Hepatocyte (in vitro differentiated cells): ENCODE data around the gene MSL3B.

ENCODE experiments used
- DNase-seq: peaks from one replicate; pipeline ENCODE4 v3.0.0-alpha.2; 2016; ENCODE audit warnings: low spot score
- H2AFZ ChIP-seq: fragments of 200-600 bp; sonication (generic); 2 replicates; pipeline ENCODE4 v1.6.0; 2016; ENCODE audit warnings: antibody characterized with exemption, mild to moderate bottlenecking
- H3K27ac ChIP-seq: fragments of 200-600 bp; sonication (generic); 2 replicates; pipeline ENCODE4 v1.5.1; 2016; ENCODE audit warnings: mild to moderate bottlenecking
- H3K27me3 ChIP-seq: fragments of 200-600 bp; sonication (generic); 2 replicates; pipeline ENCODE4 v1.6.1; 2016
- H3K36me3 ChIP-seq: fragments of 200-600 bp; sonication (generic); replicated peaks from 2 replicates; pipeline ENCODE4 v1.5.1; 2016; ENCODE audit warnings: low read depth; ENCODE audit not compliant: insufficient read depth
- H3K4me1 ChIP-seq: fragments of 200-600 bp; sonication (generic); 2 replicates; pipeline ENCODE4 v1.5.1; 2016; ENCODE audit warnings: mild to moderate bottlenecking, moderate library complexity; ENCODE audit not compliant: insufficient read depth
- H3K4me2 ChIP-seq: fragments of 200-600 bp; sonication (generic); 2 replicates; pipeline ENCODE4 v1.6.0; 2016
- H3K4me3 ChIP-seq: fragments of 200-600 bp; sonication (generic); 2 replicates; pipeline ENCODE4 v1.5.1; 2016; ENCODE audit warnings: mild to moderate bottlenecking
- H3K79me2 ChIP-seq: fragments of 200-600 bp; sonication (generic); 2 replicates; pipeline ENCODE4 v1.6.0; 2017; ENCODE audit warnings: mild to moderate bottlenecking
- H3K9me2 ChIP-seq: fragments of 200-600 bp; sonication (generic); replicated peaks from 2 replicates; pipeline ENCODE4 v1.6.0; 2017; ENCODE audit warnings: mild to moderate bottlenecking; ENCODE audit not compliant: insufficient read depth
- H3K9me3 ChIP-seq: fragments of 200-600 bp; sonication (generic); 2 replicates; pipeline ENCODE4 v1.5.1; 2016; ENCODE audit warnings: low read depth, mild to moderate bottlenecking
- H4K20me1 ChIP-seq: fragments of 200-600 bp; sonication (generic); 2 replicates; pipeline ENCODE4 v1.6.0; 2016; ENCODE audit warnings: mild to moderate bottlenecking; ENCODE audit not compliant: insufficient read depth, poor library complexity, severe bottlenecking
- EZH2 ChIP-seq: fragments of 200-600 bp; sonication (generic); IDR thresholded peaks from 2 replicates; pipeline ENCODE4 v1.6.1; 2016; ENCODE audit warnings: antibody characterized with exemption, mild to moderate bottlenecking, borderline replicate concordance
- EZH2phosphoT487 ChIP-seq: fragments of 200-600 bp; sonication (generic); IDR thresholded peaks from one replicate; pipeline ENCODE4 v1.6.1; 2018; ENCODE audit warnings: antibody characterized with exemption, mild to moderate bottlenecking, low read depth, moderate library complexity; ENCODE audit not compliant: unreplicated experiment, severe bottlenecking
- WGBS: methylation state at CpG from one replicate; pipeline ENCODE4 v1.1.6; 2016; ENCODE audit warnings: low lambda C conversion rate; ENCODE audit errors: missing lambda C conversion rate; 5-methylcytosine and 5-hydroxymethylcytosine counted together
- TF ChIP-seq, protein P1 (sequence below): fragments of 200-600 bp; sonication (generic); IDR thresholded peaks from 2 replicates; pipeline ENCODE4 v1.5.1; 2016; ENCODE audit warnings: antibody characterized with exemption, mild to moderate bottlenecking; ENCODE audit not compliant: poor library complexity

MSL3B gene

DNA sequence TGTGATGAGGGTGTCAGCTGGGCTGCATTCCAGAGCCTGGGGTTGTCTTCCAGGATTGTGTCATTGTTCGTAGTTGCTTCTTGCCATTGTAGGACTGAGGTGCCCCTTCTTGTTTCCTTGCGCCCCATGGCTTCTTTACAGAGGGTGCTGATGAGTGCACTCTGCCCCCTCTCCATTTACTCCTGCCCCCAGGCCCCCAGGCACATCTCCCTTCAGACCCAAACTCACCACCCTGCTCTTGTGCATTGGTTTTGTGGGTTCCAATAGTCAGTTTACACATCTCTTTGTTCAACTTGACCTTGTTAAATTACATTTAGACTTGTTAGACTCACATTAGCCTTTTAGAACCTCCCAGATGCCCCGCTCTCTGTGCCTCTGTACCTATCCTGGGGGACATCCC is 47.0 kb downstream of the MSL3B start:
- Histone ChIP-seq H3K27ac (no peak overlapping the region), H3K9me3 (no peaks in the 10 kb centered on the region), H3K36me3 (no peaks in the 10 kb centered on the region), H3K9me2 (no peaks in the 10 kb centered on the region), H3K4me2 (no peak overlapping the region), H3K4me3 (no peak overlapping the region), H3K4me1 (peaks cover 10% of the 10 kb centered on the region), H3K79me2 (no peaks in the 10 kb centered on the region), H3K27me3 (no peaks in the 10 kb centered on the region), H4K20me1 (no peaks in the 10 kb centered on the region), H2AFZ (no peak overlapping the region)
- no peak for DNase-seq
- 85% methylated on average over 3 of the region's 3 CpGs for WGBS
- TF ChIP-seq EZH2phosphoT487 (no peak), EZH2 (no peak)
- TF ChIP-seq, protein P1, sequence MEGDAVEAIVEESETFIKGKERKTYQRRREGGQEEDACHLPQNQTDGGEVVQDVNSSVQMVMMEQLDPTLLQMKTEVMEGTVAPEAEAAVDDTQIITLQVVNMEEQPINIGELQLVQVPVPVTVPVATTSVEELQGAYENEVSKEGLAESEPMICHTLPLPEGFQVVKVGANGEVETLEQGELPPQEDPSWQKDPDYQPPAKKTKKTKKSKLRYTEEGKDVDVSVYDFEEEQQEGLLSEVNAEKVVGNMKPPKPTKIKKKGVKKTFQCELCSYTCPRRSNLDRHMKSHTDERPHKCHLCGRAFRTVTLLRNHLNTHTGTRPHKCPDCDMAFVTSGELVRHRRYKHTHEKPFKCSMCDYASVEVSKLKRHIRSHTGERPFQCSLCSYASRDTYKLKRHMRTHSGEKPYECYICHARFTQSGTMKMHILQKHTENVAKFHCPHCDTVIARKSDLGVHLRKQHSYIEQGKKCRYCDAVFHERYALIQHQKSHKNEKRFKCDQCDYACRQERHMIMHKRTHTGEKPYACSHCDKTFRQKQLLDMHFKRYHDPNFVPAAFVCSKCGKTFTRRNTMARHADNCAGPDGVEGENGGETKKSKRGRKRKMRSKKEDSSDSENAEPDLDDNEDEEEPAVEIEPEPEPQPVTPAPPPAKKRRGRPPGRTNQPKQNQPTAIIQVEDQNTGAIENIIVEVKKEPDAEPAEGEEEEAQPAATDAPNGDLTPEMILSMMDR = no peak

DNA sequence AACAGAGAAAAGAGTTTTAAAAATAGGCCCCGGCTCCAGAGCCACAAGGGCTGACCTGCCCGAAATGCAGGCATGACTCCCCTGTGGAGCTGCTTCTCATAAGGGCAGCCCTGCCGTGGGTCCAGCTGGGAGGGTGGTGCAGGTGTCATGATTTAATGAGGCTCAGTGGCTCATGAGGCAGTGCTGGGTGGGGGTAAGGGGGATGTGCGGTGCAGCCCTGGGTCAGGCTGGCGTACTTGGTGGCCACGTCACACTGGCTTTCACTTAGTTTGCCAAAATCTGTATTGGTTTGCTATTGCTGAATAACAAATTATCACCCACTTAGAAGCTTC is 47.4 kb downstream of the MSL3B start:
- peaks cover 10% of the 10 kb centered on the region for H3K4me1 ChIP-seq
- H3K4me3 ChIP-seq = no peak overlapping the region
- H3K4me2 ChIP-seq = no peak overlapping the region
- no peak overlapping the region for H2AFZ ChIP-seq
- TF ChIP-seq, protein P1 = no peak
- TF ChIP-seq EZH2 (no peak), EZH2phosphoT487 (no peak)
- no peaks in the 10 kb centered on the region for H4K20me1 ChIP-seq
- H3K9me3 ChIP-seq = no peaks in the 10 kb centered on the region
- no peaks in the 10 kb centered on the region for H3K27me3 ChIP-seq
- DNase-seq = no peak
- H3K79me2 ChIP-seq = no peaks in the 10 kb centered on the region
- no peaks in the 10 kb centered on the region for H3K9me2 ChIP-seq
- no peaks in the 10 kb centered on the region for H3K36me3 ChIP-seq
- no peak overlapping the region for H3K27ac ChIP-seq
- WGBS = 90% methylated on average over 6 of the region's 6 CpGs

DNA sequence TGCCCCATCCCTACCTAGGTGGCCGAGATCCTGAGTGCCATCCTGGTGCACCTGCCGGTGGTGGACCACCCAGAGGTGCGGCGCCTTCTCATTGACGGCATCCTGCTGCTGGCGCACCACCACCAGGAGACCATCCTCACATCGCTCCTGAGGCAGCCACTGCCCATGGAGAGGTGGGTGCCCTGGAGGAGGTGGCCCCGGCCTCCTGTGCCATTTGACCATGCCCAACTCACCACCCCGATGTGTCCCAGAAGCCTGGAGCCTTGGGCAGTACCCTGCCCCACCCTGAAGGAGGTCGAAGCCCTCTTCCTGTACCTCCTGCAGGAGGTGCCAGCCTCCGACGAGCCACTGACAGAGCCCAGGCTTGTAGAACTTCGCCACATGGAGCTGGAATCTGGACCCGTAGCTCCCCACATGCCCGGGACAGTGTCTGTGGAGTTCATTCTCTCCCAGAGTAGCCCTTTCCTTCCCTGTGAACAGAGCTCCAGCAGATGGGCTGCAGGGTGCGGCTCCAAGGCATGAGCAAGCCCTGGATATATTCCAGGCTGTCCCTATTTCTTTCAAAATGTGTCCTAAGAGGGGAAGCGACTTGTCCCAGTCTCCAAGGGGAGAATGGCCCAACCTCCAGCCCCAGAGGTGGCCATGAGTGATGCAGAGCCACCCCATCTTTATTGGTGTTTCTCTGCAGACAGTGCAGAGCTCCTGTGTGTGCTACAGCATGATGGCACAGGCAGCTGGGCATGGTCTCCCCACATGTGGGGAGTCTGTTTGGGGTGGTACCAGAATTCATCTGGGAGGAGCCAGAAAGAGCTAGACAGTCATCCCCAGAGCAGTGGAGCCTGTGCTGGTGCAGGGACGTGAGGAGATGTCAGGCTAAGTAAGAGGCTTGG is 48.1 kb downstream of the MSL3B start:
- Histone ChIP-seq H3K36me3 (no peaks in the 10 kb centered on the region), H3K4me1 (peaks cover 10% of the 10 kb centered on the region), H2AFZ (no peak overlapping the region), H3K4me3 (no peak overlapping the region), H3K9me3 (no peaks in the 10 kb centered on the region), H3K27ac (no peak overlapping the region), H4K20me1 (no peaks in the 10 kb centered on the region), H3K9me2 (no peaks in the 10 kb centered on the region), H3K27me3 (no peaks in the 10 kb centered on the region), H3K4me2 (no peak overlapping the region), H3K79me2 (no peaks in the 10 kb centered on the region)
- WGBS = 94% methylated on average over 18 of the region's 18 CpGs
- TF ChIP-seq EZH2phosphoT487 (no peak), EZH2 (no peak)
- TF ChIP-seq, protein P1 = no peak
- no peak for DNase-seq
